Measurements from ENCODE around the gene GLYATL1.

The GLYATL1 gene

GRCh38 chr11:58927393-58928106 lies 11.7 kb upstream of the GLYATL1 start:
- peak; percentile 84 for DNase-seq

DNA sequence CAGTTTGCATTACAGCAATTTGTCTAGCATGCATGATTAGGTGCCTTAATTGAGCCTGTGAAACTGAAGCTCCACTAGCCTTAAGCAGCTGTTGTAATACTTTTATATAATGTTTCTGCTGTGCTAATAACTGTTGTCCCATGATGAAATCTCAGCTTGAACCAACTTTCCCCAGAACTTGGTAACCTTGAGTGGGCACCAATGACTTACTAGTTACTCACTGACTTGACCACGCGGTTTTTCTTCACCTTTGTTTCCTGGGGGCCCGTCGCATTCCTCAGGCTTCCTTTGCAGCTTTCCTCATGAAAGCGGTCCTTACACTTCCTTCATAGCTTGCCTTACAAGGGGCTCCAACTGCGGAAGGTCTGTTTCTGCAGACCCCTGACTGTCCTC lies 11.2 kb upstream of the GLYATL1 start:
- no peak for DNase-seq

DNA sequence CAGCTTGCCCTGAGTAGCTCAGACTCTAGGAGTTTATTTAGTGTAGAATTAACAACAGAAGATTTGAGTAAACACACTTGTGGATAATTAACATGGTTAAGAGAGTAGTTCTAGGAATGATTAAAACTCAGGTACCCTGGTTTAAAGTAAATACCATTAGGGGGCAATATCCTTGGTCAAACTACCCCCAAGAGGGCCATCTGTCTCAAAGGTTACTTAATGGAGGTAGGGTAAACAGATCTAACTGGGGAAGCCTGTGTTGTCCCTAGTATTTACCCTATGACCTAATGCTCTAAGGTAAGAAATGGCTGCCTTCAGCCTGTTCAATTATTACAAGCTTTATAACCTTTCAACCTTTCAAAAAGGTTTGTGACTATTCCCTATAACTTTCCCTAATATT lies 10.6 kb upstream of the GLYATL1 start:
- peak; percentile 55 for DNase-seq

DNA sequence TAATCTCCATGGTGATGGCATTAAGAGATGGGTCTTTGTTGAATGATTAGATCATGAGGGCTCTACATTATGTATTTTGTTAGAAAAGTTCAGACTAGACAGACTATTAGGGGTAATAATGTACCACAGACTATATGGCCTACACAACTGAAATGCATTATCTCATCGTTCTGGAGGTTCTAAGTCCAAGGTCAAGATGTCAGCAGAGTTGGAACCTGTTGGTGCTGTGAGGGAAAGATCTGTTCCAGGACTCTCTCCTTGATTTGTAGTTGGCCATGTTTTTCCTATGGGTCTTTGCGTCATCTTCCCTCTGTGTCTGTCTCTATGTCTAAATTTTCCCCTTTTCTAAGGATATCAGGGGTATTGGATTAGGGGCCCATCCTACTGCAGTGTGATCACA lies 8.4 kb upstream of the GLYATL1 start:
- DNase-seq, result no peak

- DNase-seq, result no peak
Observed at GRCh38 chr11:58933661-58934060, 5.6 kb upstream of the GLYATL1 start.

DNA sequence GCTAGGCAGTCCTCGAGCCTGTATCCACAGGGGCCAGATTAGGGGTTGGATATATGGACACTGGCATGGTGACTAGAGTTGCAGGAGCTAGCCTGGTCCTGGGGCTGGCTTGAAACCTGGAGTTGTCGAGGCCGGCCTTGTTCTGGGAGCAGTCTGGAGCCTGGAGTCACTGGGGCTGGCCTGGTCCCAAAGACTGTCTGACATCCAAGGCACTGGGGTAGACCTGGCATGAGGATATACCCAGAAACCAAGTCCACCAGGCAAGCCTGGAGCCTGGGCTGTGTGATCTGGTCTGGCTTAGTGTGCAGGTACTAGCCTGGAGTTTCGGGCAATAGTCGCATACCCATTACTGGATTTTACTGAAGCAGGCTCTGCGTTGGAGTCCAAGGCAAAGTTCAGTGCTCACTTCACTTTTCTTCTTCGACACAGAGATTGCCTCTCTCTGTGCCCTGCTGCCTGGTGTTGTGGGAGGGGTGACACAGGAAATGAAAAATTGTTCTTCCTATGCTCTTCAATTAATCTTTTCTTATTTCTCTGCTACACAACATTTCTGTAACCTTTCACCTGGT lies 4.3 kb upstream of the GLYATL1 start:
- no peak for DNase-seq

DNA sequence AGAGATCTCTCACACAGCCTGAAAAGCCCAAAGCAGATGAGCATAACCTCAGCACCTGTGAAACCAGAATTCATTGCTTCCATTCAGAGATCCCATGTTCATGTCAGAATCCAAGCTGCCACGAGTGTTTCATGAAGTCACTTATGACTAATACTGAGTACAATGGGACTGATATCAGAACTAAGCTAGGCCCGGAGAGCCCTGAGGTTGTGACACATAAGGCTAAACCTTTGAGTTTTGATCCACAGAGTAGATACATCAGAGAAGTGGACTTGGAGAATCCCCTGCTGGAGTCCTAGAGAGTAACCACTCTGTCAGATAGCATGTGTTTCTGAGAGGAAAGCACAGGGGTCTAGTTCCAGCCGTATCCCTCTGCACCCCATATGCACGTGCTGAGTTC lies 890 bp upstream of the GLYATL1 start:
- DNase-seq, result no peak

GRCh38 chr11:58940028-58940427 lies 740 bp downstream of the GLYATL1 start:
- no peak for DNase-seq

- DNase-seq, result no peak
Observed at GRCh38 chr11:58941838-58942237, 2.5 kb downstream of the GLYATL1 start.

- DNase-seq, result no peak
Observed at GRCh38 chr11:58945663-58946062, 6.4 kb downstream of the GLYATL1 start.

DNA sequence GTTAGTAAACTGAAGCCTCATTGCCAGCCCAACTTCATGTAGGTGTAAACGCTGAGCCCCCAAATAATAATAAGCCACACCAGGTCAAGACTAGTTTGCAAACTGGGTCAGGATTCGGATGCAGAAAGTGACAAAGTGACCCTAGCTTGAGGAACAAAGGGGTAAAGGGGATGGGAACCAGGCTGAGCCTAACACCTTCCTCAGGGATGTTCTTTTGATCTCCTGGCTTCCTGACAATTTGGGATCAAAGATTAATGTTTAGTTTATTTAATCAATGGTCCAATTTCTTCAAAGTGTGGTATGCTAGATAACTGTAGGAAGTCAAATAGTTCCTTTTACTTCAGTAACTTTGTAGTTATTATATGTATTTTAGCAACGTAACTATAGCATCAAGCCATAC lies 9.9 kb downstream of the GLYATL1 start:
- no peak for DNase-seq

DNA sequence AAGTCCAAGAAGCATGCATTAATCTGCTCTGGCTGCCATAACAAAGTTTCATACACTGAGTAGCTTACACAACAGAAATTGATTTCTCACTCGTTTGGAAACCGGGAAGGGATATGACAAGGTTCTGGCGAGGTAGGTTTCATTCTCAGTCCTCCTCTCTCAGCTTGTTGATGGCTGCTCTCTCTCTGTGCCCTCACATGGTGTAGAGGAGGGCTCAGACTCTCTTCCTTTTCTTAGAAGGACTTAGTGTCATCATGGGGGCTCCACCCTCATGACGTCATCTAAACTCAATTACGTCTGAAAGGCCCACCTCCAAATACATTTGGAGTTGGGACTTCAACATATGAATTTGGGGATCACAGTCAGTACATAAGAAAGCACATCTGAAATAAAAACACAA lies 18.6 kb downstream of the GLYATL1 start:
- no peak for DNase-seq

- no peak for DNase-seq
Observed at GRCh38 chr11:58958500-58958899, 19.2 kb downstream of the GLYATL1 start.

GRCh38 chr11:58963551-58964104 lies 24.3 kb downstream of the GLYATL1 start:
- DNase-seq, result no peak

DNA sequence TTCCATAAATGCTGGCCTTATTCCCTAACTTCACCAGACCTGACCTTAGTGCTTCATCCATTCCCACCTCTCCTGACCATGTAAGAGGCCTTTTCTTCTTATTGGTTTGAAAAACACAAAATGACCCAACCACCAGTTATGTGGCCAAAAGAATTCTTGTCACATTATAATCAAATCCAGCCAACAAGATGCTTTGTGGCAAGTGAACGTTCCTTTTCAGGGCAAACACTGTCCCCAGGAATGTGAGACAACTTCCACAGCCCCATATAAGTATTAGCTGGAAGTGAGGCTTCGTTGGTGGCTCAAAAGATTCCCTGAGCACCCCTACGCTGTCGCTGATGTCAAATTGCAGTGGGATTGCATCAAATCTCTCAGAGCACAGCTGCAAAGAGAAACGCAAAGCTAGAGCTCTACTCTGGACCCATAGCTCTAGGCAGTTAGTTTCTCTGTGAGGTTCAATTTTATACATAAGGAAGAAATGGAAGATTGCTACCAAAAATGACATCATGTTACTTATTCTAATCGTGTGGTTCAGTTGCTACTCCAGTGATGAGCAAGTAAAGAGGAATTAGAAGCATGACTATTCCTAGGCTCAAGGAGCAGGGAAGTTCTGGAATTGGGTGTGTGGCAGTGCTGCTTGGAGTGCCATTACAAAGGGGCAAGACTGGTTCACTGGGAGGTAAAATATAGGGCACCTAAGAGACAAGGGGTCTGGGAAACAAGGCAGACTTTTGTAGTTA lies 26.1 kb downstream of the GLYATL1 start:
- DNase-seq, result no peak

GRCh38 chr11:58968251-58968711 lies 29.0 kb downstream of the GLYATL1 start:
- no peak for DNase-seq

GRCh38 chr11:58977470-58977869 lies 38.2 kb downstream of the GLYATL1 start:
- DNase-seq, result no peak

DNA sequence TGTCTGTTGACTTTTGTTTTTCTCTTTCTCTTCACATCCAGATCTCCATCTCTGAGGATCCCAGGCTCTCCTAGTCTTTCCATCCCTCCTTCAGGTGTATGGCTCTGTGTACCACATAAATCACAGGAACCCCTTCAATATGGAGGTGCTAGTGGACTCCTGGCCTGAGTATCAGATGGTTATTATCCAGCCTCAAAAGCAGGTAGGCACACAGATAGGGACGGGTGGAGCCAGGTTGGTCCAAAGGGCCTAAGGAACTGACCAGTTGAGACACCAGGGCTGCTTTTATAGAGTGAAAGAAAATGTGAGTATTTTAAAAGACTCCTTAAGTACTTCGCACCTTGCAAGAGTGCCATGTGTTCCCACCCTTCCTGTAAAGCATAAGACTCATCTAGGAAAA lies 39.9 kb downstream of the GLYATL1 start:
- DNase-seq, result no peak

DNA sequence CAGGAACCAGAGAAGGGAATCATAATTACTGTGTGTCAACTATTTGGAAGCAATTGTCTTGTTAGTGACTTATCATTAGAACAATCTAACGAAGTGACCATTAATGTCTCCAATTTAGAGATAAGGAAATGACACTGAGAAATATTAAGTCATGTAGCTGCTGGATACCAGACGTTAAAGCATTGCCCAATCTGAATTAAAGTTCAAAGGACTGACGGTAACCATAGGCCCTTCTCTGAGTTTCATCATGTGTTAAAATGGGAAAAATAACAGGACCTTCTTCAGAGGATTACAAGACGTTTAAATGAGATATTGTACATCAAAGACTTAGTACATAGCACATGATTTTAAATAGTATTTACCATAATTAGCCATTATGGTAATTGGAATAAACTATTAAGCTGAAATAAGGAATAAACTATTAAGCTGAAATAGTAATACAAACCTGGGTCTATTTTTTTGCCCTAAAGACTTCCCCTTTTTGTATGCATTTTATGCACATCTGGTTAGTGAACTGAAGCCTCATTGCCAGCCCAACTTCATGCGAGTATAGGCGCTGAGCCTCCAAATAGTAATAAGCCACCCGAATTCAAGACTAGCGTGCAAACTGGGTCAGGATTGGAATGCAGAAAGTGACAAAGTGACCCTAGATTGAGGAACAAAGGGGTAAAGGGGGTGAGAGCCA lies 41.0 kb downstream of the GLYATL1 start:
- no peak for DNase-seq

DNA sequence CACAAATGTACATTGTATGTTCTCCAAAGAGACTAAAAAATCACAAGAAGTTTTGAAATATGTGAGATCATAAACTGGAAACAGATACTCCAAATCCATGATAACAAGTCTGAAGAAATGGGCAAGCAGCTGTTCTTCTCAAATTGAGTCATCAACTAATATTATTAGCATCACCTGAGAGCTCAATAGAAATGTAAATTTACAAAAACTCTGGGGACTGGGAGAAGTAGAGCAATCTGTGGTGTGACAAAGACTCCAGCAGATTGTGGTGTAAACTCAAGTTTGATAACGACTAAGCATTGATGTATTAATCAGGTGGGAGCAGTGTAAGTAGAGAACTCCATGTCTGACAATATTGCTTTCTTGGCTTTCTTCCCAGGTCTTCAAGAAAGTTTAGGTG lies 53.2 kb downstream of the GLYATL1 start:
- DNase-seq, result no peak

DNA sequence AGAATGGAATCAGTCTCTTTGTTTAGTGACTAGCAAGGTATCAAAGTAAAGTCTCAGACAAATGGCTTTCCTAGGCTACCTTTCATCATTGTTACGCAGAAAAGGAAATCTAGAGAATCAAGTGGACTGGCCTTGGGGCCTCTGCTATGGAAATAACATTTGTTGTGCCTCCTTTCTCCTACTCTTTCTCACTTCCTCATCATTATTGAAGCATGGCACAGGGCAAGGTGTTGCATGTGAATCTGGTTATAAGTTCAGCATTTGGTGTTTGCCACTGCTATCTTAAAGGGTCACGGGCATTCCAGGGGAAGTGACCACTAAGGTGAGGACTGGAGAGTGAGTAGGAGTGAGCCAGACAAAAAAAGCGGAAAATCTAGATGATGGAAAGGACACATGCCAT lies 54.9 kb downstream of the GLYATL1 start:
- DNase-seq, result no peak

DNA sequence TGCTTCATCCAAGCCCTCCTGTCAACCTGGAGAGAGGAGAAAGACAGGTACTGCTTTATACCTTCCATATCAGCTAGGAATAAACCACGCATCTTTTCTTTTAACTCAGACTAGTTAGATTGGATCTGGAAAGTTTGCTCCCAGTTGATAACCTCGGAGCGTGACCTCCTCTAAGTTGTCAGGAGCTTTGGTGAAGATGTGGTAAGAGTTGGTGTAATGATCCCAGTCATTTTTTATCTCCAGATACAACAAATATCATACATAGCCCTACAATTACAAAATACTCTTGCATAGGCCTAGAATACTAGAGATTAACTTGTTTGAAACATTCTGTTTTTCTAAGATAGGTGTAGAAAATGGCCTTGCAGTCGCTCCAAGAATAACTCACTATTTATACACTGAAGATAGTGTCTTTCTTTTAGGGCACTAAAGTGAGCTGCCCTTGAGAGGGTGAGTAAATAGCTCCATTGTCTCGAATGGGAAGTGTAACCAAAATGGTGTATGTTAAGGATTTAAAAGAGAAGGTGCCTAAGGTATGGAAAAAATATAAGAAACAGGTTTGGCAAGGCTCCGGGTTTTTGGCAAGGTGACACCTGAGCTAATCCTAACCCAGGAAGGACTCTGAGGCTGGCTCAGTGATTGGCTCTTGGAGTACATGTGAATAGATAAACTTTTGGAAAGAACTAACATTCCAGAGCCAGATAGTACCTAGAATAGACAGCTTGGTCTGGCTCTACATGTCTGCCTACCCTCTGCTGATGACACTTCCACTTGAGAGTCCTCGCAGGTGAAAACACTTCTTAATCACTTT lies 59.4 kb downstream of the GLYATL1 start:
- no peak for DNase-seq
